HL-60 (cell line): ENCODE measurements around the gene HSD11B2.

Source experiments
- DNase-seq, 2 experiments: peaks; one replicate each; pipeline ENCODE4 v3.0.0-alpha.2; 2010 to 2020; ENCODE audit warnings: low read depth in 1 of 2, low spot score in 1 of 2
- H3K27ac ChIP-seq: fragments of 250-450 bp; sonication (Bioruptor Pico); replicated peaks from 2 replicates; pipeline ENCODE4 v1.5.1; 2020; ENCODE audit warnings: mild to moderate bottlenecking, moderate library complexity
- H3K27me3 ChIP-seq: fragments of 250-450 bp; sonication (Bioruptor Pico); 2 replicates; pipeline ENCODE4 v1.5.1; 2021; ENCODE audit warnings: mild to moderate bottlenecking, moderate library complexity; ENCODE audit not compliant: insufficient read depth, poor library complexity, severe bottlenecking
- H3K4me3 ChIP-seq: replicated peaks from 2 replicates; pipeline ENCODE4 v1.5.1; 2011; ENCODE audit warnings: mild to moderate bottlenecking, control low read depth, low read length; ENCODE audit not compliant: insufficient read depth
- CTCF ChIP-seq: IDR thresholded peaks from one replicate; pipeline ENCODE4 v1.5.1; 2011; ENCODE audit warnings: low read length, control low read depth, inconsistent platforms; ENCODE audit not compliant: insufficient read depth
- GABPA ChIP-seq: IDR thresholded peaks from 2 replicates; pipeline ENCODE4 v1.6.1; 2012; ENCODE audit warnings: low read depth
- POLR2AphosphoS5 ChIP-seq: IDR thresholded peaks from 2 replicates; pipeline ENCODE4 v1.6.1; 2012; ENCODE audit warnings: low read depth
- REST ChIP-seq: IDR thresholded peaks from 2 replicates; pipeline ENCODE4 v1.6.1; 2012; ENCODE audit warnings: low read depth; ENCODE audit not compliant: insufficient replicate concordance
- SPI1 ChIP-seq: IDR thresholded peaks from 2 replicates; pipeline ENCODE4 v1.6.1; 2012; ENCODE audit warnings: low read depth, mild to moderate bottlenecking, borderline replicate concordance

Gene HSD11B2

GRCh38 chr16:67445126-67445426, 14.2 kb downstream of the HSD11B2 start:
- no peak overlapping the region for H3K4me3 ChIP-seq
- no peaks in the 10 kb centered on the region for H3K27me3 ChIP-seq
- no peak for TF ChIP-seq POLR2AphosphoS5
- TF ChIP-seq CTCF, result no peak
- no peak for TF ChIP-seq SPI1
- TF ChIP-seq REST, result no peak
- TF ChIP-seq GABPA, result no peak
- H3K27ac ChIP-seq, result no peak overlapping the region
- DNase-seq, result no peak

GRCh38 chr16:67445441-67445912, 14.6 kb downstream of the HSD11B2 start:
- Histone ChIP-seq H3K4me3 (no peak overlapping the region), H3K27ac (no peak overlapping the region), H3K27me3 (no peaks in the 10 kb centered on the region)
- TF ChIP-seq REST (no peak), POLR2AphosphoS5 (no peak), GABPA (no peak), CTCF (no peak), SPI1 (no peak)
- no peak for DNase-seq

GRCh38 chr16:67445913-67446907, 15.3 kb downstream of the HSD11B2 start:
- Histone ChIP-seq H3K4me3 (no peak overlapping the region), H3K27ac (no peak overlapping the region), H3K27me3 (no peaks in the 10 kb centered on the region)
- no peak for DNase-seq
- TF ChIP-seq REST, result no peak
- TF ChIP-seq CTCF, result no peak
- TF ChIP-seq GABPA, result no peak
- no peak for TF ChIP-seq SPI1
- TF ChIP-seq POLR2AphosphoS5, result no peak
